Stomach (tissue), 9 donors: ENCODE results near the gene SFMBT2. TPM values are rescaled to one million over a fixed set of nuclear protein-coding genes. Genes with fewer than 3 reads are reported as not detected.

Source experiments
- DNase-seq, 2 donors: peaks; one replicate each; pipeline versions ENCODE4 v3.0.0 to v3.0.0-alpha.2; 2013 to 2019
- H3K27ac ChIP-seq, 5 donors: fragments of 200-600 bp in 4 of 5; sonication (generic) in 4 of 5; one replicate each; pipeline ENCODE4 v1.5.1; 2013 to 2019; ENCODE audit warnings: mild to moderate bottlenecking in 1 of 5, moderate library complexity in 1 of 5
- H3K27me3 ChIP-seq, 3 donors: fragments of 200-600 bp; sonication (generic); one replicate each; pipeline ENCODE4 v1.5.1; 2017 to 2019; ENCODE audit warnings: mixed run types in 1 of 3
- H3K36me3 ChIP-seq, 4 donors: fragments of 200-600 bp; sonication (generic); 1 replicate in 3 of 4; 2 replicates in 1 of 4; pipeline ENCODE4 v1.5.1; 2016 to 2019
- H3K4me1 ChIP-seq, 4 donors: fragments of 200-600 bp; sonication (generic); one replicate each; pipeline ENCODE4 v1.5.1; 2016 to 2019
- H3K4me3 ChIP-seq, 4 donors: fragments of 200-600 bp; sonication (generic) in 3 of 4; one replicate each; pipeline ENCODE4 v1.5.1; 2016 to 2019; ENCODE audit warnings: mild to moderate bottlenecking in 1 of 4
- H3K9me3 ChIP-seq, 4 donors: fragments of 200-600 bp; sonication (generic); one replicate each; pipeline ENCODE4 v1.5.1; 2016 to 2019
- EP300 ChIP-seq: sonication (generic); formaldehyde crosslinking; IDR thresholded peaks from one replicate; pipeline ENCODE4 v1.6.1; 2017; ENCODE audit warnings: antibody characterized with exemption
- POLR2A ChIP-seq, 4 donors: fragments of 450-650 bp; IDR thresholded peaks; one replicate each; pipeline ENCODE4 v1.6.1; 2016; ENCODE audit warnings: antibody characterized with exemption in 4 of 4, control low read depth in 2 of 4, mild to moderate bottlenecking in 1 of 4, moderate library complexity in 1 of 4
- POLR2AphosphoS5 ChIP-seq, 3 donors: sonication (generic); formaldehyde crosslinking; IDR thresholded peaks; one replicate each; pipeline ENCODE4 v1.6.1; 2016; ENCODE audit warnings: antibody characterized with exemption in 3 of 3
- WGBS, 5 donors: extraction: QIAGEN DNeasy Blood & Tissue Kit in 3 of 5; methylation state at CpG; one replicate each; pipeline versions ENCODE4 v1.1.5 to v1.1.7; 2013 to 2018; 5-methylcytosine and 5-hydroxymethylcytosine counted together
- intact Hi-C: fragments of 100-400 bp; cut with DNase I; formaldehyde crosslinking; loops from one replicate; pipeline ENCODE4 v1.15.1; 2023; ENCODE audit warnings: low total_unique reads
- polyA plus RNA-seq, 3 donors: library from polyadenylated mRNA; stranded (reverse); fragments of 200-250 nt; gene quantifications; one replicate each; pipeline ENCODE4 v1.2.3, GENCODE V29; 2013
- total RNA-seq, 5 donors: library from RNA; depleted of rRNA; stranded (reverse); fragments of >200 nt; gene quantifications; one replicate each; pipeline versions ENCODE4 v1.1.0 to v1.2.3, GENCODE V29; 2014 to 2016
- TF ChIP-seq, protein P1 (sequence below), 7 experiments: fragments of 450-650 bp in 4 of 7; fragments of 200-600 bp in 3 of 7; sonication (generic) in 3 of 7; IDR thresholded peaks; one replicate each; pipeline ENCODE4 v1.5.1; 2016 to 2019; ENCODE audit warnings: antibody characterized with exemption in 7 of 7, control low read depth in 2 of 7, mild to moderate bottlenecking in 1 of 7
- donor health status: healthy with polysubstance abuse.
- donor health status: Bipolar disorder and iron deficiency.
- donor health status: healthy.

SFMBT2 gene
- total and polyA plus RNA-seq, 8 donors: 0.90 to 17.3 (median 5.0) TPM

DNA sequence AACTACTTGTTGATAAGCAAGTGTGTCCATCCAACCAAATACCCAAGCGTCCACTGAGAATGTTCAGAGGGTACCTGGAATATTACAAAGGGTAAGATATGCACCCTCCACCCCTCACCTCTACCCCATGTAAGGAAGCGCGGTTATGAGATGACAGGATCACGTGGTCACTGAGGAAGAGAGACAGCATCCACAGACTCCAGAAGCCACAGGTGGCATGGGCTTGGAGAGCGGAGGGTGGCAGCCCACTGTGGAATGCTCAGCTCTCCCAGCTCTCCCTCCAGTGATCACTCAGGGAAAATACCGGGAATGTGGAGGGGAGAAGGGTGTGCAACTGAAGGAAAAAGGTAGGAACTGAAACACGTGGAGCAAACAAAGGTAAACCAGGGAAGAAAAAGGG is 25.7 kb downstream of the SFMBT2 start:
- peaks cover 0 to 15% (median 7%) of the 10 kb centered on the region in 4 donors for H3K36me3 ChIP-seq
- no peaks in the 10 kb centered on the region for H3K27me3 ChIP-seq
- H3K4me1 ChIP-seq: peaks cover 0 to 4% (median 0%) of the 10 kb centered on the region in 4 donors
- H3K9me3 ChIP-seq: no peaks in the 10 kb centered on the region
- DNase-seq: no peak
- no peak overlapping the region for H3K4me3 ChIP-seq
- intact Hi-C loops: no loop called here
- TF ChIP-seq, protein P1, sequence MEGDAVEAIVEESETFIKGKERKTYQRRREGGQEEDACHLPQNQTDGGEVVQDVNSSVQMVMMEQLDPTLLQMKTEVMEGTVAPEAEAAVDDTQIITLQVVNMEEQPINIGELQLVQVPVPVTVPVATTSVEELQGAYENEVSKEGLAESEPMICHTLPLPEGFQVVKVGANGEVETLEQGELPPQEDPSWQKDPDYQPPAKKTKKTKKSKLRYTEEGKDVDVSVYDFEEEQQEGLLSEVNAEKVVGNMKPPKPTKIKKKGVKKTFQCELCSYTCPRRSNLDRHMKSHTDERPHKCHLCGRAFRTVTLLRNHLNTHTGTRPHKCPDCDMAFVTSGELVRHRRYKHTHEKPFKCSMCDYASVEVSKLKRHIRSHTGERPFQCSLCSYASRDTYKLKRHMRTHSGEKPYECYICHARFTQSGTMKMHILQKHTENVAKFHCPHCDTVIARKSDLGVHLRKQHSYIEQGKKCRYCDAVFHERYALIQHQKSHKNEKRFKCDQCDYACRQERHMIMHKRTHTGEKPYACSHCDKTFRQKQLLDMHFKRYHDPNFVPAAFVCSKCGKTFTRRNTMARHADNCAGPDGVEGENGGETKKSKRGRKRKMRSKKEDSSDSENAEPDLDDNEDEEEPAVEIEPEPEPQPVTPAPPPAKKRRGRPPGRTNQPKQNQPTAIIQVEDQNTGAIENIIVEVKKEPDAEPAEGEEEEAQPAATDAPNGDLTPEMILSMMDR (IDR thresholded peaks at IDR 0.05): no peak
- TF ChIP-seq EP300: no peak
- no peak for TF ChIP-seq POLR2A (IDR thresholded peaks at IDR 0.05)
- TF ChIP-seq POLR2AphosphoS5 (IDR thresholded peaks at IDR 0.05): no peak
- no peak overlapping the region for H3K27ac ChIP-seq
- 71 to 77% (median 75%) methylated on average over 7 of the region's 7 CpGs for WGBS, 5 donors

DNA sequence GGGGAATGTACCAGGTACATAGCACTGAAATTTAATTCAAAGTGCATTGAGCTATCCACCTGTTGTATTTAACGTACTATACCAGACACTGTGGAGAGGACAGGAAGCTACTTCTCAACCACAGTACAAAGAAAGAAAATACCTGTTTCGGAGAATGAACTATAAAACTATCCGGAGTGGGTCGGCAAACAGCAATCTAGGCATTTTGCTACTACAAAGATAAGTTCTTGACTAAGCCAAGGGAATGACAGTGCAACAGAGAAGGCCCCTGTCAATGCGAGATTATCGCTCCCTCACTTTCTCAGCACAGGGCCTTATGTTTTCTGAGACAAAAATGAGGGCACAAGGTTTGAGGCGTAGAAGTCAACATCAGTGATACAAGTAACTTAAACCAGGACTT is 27.4 kb downstream of the SFMBT2 start:
- Histone ChIP-seq H3K36me3 (peaks cover 0 to 32% (median 14%) of the 10 kb centered on the region in 4 donors), H3K27ac (no peak overlapping the region), H3K4me1 (no peaks in the 10 kb centered on the region), H3K9me3 (no peaks in the 10 kb centered on the region), H3K4me3 (no peak overlapping the region), H3K27me3 (no peaks in the 10 kb centered on the region)
- no peak for TF ChIP-seq EP300
- TF ChIP-seq, protein P1 (IDR thresholded peaks at IDR 0.05): no peak
- no peak for TF ChIP-seq POLR2AphosphoS5 (IDR thresholded peaks at IDR 0.05)
- TF ChIP-seq POLR2A (IDR thresholded peaks at IDR 0.05): no peak
- intact Hi-C loops: no loop called here
- DNase-seq: no peak
- WGBS, 5 donors: 73 to 90% (median 82%) methylated on average over 7 of the region's 7 CpGs

DNA sequence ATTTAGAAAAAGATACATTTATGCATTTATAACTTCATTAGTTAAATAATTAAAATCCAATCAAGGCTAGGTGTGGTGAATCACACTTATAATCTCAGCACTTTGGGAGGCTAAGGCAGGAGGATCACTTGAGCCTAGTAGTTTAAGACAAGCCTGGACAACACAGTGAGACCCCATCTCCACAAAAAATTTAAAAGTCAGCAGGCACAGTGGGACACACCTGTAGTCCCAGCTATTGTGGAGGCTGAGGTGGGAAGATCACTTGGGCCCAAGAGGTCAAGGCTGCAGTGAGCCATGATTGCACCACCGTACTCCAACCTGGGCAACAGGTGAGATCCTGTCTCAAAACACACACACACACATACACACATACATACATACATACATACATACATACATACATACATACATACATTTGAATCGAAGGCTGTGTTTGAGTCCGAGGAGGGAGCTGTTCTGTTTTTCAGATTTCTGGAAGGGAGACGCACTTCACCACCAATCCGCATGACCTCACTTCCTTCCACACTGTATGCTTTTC is 30.1 kb downstream of the SFMBT2 start:
- Histone ChIP-seq H3K9me3 (no peaks in the 10 kb centered on the region), H3K36me3 (peaks cover 0 to 43% (median 18%) of the 10 kb centered on the region in 4 donors), H3K4me1 (no peaks in the 10 kb centered on the region), H3K27me3 (no peaks in the 10 kb centered on the region), H3K27ac (no peak overlapping the region), H3K4me3 (no peak overlapping the region)
- WGBS, 5 donors: 86 to 99% (median 93%) methylated on average over 5 of the region's 5 CpGs
- no peak for DNase-seq
- intact Hi-C loops: no loop called here
- TF ChIP-seq, protein P1 (IDR thresholded peaks at IDR 0.05): no peak
- TF ChIP-seq EP300 (no peak), POLR2AphosphoS5 (IDR thresholded peaks at IDR 0.05) (no peak), POLR2A (IDR thresholded peaks at IDR 0.05) (no peak)

DNA sequence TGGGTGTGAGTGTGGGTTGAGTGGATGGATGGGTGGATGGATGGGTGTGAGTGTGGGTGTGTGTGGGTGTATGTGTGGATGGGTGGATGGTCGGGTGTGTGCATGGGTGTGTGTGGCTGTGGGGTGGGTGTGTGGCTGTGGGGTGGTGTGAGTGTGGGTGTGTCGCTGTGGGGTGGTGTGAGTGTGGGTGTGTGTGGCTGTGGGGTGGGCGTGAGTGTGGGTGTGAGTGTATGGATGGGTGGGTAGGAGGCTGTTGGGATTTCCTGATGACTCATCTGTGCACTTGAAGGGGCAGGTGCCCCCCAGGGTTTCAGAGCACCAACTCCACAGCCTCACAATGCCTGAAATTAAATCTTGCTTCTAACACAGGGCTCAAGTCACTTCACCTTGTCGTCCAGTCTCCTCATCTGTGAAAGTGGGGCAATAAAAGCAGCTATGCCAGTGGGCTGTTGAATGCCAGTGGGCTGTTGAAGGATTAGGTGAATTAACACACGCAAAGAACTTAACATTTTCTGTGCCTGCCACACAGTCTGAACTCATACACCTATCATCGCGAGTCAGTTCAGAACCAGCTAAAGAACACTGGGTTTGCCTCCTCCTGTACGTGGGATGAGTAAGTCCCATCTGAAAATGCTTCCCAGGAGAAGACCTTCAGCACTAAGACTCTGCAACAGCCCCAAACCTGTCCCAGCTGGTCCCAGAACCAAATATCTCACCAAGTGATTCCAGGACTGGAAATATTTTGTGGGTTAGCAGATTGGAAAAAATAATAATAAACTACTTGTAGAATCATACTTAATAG is 32.0 kb downstream of the SFMBT2 start:
- intact Hi-C loops: no loop called here
- DNase-seq: no peak
- Histone ChIP-seq H3K27ac (no peak overlapping the region), H3K9me3 (no peaks in the 10 kb centered on the region), H3K27me3 (no peaks in the 10 kb centered on the region), H3K4me3 (no peak overlapping the region), H3K4me1 (no peaks in the 10 kb centered on the region), H3K36me3 (peaks cover 0 to 45% (median 19%) of the 10 kb centered on the region in 4 donors)
- no peak for TF ChIP-seq POLR2AphosphoS5 (IDR thresholded peaks at IDR 0.05)
- no peak for TF ChIP-seq POLR2A (IDR thresholded peaks at IDR 0.05)
- TF ChIP-seq, protein P1 (IDR thresholded peaks at IDR 0.05): no peak
- TF ChIP-seq EP300: no peak
- whole genome bisulfite sequencing, 5 donors: 85 to 93% (median 93%) methylated on average over 7 to 8 of the region's 8 CpGs
